Activated CD4-positive, alpha-beta T cell treated with anti-CD3 and anti-CD28 coated beads for 24 hours (primary cell): ENCODE measurements around the gene FBXO41.

Experiments used
- DNase-seq, 2 donors: peaks; one replicate each; pipeline ENCODE4 v3.0.0-alpha.2; 2020; ENCODE audit warnings: low read depth in 2 of 2

The FBXO41 gene

GRCh38 chr2:73212448-73213176, 71.7 kb downstream of the FBXO41 start:
- DNase-seq: peak; percentile 66 to 67

GRCh38 chr2:73212098-73212447, 72.2 kb downstream of the FBXO41 start:
- no peak for DNase-seq

GRCh38 chr2:73210696-73211095, 73.6 kb downstream of the FBXO41 start:
- no peak for DNase-seq

GRCh38 chr2:73210019-73210418, 74.3 kb downstream of the FBXO41 start:
- no peak for DNase-seq

GRCh38 chr2:73208258-73208657, 76.0 kb downstream of the FBXO41 start:
- no peak for DNase-seq

GRCh38 chr2:73205611-73206010, 78.7 kb downstream of the FBXO41 start:
- no peak for DNase-seq
